SK-N-MC (cell line): Measurements from ENCODE around the gene FGF1.

Experiments
- EZH2 ChIP-seq: fragments of 200-600 bp; sonication (generic); IDR thresholded peaks from one replicate; pipeline ENCODE4 v1.6.1; 2017; ENCODE audit warnings: antibody characterized with exemption
- FOXP2 ChIP-seq: optimal IDR thresholded peaks from 2 replicates; pipeline ENCODE3; 2011; ENCODE audit warnings: mild to moderate bottlenecking, moderate library complexity; ENCODE audit not compliant: insufficient read depth; ENCODE audit errors: extremely low read length, control extremely low read depth
- POLR2AphosphoS5 ChIP-seq: IDR thresholded peaks from 2 replicates; pipeline ENCODE4 v1.6.1; 2012; ENCODE audit warnings: mild to moderate bottlenecking, low read depth, low read length, borderline replicate concordance

- no peak for TF ChIP-seq POLR2AphosphoS5
- TF ChIP-seq EZH2 = no peak
- no peak for TF ChIP-seq FOXP2
Measured at GRCh38 chr5:142670804-142671203, 15.1 kb downstream of the FGF1 start.
